ENCODE measurements around the gene RGS14.

The RGS14 gene, protein sequence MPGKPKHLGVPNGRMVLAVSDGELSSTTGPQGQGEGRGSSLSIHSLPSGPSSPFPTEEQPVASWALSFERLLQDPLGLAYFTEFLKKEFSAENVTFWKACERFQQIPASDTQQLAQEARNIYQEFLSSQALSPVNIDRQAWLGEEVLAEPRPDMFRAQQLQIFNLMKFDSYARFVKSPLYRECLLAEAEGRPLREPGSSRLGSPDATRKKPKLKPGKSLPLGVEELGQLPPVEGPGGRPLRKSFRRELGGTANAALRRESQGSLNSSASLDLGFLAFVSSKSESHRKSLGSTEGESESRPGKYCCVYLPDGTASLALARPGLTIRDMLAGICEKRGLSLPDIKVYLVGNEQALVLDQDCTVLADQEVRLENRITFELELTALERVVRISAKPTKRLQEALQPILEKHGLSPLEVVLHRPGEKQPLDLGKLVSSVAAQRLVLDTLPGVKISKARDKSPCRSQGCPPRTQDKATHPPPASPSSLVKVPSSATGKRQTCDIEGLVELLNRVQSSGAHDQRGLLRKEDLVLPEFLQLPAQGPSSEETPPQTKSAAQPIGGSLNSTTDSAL
- 125 reads per million, percentile 86 among the genes with 10 or more reads in this experiment for total RNA-seq

DNA sequence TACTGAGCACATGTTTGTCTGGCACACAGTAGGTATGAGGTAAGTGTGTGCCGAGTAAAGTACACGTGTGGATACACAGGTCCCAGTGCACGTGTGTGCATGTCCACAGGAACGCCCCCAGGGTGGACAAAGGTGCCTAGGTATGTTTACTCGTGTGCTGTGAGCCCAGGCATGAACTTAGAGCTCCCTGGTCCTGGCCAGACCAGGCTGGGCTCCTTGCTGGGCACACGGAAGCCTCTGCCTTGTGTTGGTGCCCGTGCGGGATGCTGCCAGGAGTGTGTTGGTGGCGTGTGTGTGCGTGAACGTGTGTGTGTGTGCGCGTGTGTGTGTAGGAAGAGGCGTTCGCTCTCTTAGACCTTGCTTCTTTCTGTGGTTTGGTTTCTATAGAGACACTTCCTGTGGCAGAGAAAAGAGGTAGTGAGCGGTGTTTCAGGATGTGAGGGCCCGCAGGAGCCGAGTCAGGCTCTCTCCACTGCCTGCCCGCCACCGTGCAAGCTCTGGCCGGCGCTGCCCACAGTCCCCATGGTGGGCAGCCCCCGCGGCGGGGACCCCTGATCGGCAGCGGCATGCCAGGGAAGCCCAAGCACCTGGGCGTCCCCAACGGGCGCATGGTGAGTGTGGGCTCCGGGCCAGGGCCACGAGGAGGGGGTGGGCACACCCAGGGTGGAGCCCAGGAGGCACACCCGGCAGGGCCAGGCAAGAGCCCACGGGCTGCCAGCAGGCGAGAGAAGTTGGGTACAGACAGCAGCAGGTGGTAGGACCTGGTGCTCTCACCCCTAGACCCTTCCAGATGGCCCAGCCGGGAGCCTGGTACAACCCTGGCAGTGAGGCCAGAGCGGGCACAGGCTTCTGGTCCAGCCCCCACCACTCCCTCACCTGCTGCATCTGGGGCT is at the start of gene RGS14:
TSS of gene RGS14 (plus strand) at position 466 of the 893 bp plus-strand sequence. CDS start at position 567, 101 bp downstream.
- DNase-seq = peak; percentile 58

DNA sequence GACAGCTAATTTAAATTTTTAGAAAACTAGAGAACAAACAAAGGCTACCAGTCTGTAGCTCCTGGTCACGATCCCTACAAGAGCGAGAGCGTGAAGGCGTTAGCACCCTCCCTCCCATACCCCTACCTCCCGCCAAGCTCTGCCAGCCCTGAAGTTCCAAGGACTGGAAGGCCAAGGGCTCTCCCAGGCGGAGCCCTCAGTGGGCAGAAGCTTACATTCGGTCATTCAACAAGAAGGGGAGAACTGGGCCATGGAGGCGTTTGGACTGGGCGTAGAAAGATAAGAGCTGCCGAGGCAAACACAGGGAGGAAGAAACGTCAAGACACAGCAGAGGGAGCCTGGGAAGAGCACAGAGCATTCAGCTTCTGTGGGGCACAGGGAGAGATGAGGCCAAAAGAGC is 49.0 kb upstream of the RGS14 start:
- no peak for DNase-seq

DNA sequence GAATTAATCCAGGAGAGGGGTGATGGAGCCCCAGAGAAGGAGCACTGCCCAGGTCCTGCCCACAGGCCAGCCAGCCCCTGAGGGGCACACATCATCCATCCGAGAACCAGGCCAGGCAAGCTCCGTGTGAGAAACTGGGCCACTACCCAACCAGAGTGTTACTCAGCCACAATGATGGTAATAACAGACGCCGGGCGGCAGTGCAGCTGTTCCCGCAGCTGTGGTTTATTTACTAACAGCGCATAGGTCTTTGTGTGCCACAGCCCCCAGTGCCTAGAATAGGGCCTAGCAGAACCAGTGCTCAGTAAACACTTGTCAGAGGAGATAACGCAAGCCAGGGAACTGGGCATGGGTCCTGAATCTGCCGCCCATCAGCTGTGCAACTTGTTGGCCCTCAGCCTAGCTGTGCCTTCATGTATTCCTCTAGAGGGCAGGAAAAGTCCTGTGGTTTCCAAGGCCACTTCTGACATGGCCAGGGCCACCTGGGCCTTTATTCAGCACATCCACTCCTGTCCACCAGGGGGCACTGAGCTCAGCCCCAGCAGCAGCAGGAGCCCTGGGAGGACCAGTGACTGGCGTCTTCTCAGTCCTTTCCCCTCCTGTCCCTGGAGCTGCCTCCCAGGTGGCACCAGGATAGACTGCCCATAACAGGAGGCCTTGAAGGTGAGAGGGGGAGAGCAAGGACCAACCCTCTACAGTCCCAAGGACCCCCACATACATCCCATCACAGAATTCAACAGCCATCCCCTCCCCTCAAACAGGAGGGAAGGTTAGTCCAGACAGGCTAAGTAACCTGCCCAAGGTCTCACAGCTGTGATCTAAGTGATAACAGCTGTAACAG is 48.2 kb upstream of the RGS14 start:
- peak; percentile 60 for DNase-seq

DNA sequence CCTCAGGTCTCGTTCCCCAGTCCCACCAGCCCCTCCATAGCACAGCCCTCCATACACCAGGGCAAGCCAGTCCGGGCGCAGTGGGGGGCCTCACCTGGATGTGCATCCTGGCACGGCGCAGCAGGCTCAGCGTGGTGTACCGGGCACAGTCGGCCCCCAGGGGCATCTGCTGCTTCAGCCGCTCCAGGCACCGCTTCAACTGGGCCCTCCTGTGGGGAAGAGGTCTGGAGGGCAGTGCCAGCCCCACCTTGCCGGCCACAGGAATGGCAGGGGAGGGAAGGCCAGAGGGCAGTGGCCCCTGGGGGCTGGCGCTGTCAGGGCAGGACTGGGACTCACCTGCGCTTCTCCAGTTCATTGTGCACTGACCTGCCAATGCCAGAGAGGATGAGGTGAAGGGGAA is 47.4 kb upstream of the RGS14 start:
- DNase-seq = no peak

DNA sequence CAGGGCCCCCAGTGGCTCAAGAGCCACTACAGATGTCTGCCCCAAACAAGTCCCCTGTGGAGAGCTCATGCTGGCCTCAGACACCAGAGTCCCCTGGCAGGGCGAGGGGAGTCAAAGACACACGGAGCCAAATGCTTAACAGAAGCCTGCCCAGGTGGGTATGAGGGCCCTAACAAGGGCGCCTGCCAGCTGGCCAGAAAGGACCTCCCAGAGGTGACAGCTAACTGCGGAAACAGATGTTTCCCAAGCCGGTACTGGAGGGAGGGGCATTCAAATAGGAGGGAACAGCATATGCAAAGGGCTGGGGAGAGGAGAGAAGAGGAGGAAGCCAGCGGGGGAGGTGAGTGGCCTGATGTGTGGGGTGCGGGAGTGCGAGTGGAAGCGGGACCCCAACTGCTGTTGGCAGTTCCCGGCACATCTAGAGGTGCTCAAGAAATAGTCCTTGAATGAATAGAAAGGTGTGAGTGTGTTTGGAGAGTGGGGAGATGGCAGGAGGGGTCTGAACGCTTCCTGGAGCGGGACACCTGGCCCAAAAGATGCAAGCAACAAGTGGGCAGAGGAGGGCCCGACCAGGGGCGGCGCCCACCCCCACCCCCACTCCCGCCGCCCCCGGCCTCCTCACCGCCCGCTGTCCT is 46.9 kb upstream of the RGS14 start:
- no peak for DNase-seq

DNA sequence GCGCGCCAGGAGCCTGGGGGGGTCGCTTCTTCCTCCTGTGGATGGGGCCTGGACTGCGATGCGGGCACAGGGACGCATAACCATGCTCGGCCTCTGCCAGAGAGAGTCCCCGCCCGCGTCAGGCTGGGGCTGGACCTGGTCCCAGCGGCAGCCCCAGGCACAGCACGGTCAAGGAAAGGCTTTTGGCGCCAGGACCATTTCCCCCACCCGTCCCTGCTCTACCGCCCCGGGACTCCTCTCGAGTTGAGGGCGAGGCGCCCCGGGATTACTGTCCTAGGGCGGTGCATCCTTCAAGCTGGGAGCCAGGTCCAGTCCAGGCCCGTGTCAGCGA is 46.4 kb upstream of the RGS14 start:
- no peak for DNase-seq

DNA sequence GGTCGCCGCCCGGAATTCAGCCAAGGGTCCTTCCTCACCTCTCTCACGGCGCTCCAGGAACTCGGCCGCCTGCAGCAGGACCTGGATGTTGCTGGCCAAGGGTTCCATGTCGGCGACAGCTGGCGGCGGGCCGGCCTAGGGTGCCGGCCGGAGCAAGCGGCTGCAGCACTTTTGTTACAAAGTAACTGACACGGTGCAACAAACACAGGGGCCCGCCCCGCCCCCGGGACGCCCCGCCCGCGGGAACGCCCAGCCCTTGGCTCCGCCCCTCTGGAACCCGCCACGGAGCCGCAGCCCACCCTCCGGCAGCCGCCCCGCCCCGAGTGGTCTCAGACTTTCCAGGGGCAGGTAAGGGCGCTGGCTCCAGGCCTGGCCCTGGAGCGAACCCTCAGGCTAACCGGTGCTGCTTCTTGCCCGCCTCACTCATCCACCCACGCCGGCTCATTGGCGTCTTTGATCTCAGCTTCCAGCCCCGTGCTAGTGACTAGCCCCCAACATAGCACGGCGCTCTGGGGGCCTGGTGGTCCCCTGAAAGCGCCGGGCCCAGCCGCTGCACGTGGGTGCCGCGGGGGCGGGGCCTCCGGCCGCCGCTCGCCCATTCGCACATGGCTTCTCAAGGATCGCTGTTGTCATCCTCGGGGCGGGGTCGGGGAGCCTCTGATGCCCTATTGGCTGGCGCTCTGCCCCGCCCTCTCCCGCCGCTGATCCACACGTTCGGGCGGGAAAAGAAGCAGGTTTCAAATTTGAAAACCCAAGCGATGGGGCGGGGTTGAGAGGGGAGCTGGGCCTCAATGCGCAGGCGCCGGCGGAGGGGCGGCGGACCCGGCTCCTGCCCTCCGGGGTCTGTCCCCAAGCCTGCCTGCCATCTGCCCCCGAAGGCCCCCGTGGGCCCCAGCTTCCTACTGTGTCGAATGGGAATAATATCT is 45.7 kb upstream of the RGS14 start, which contains the start of gene MXD3:
TSS of gene MXD3 (minus strand) at position 176 of the 926 bp plus-strand sequence. CDS start at position 108, 68 bp downstream.
- DNase-seq = peak; percentile 92

DNA sequence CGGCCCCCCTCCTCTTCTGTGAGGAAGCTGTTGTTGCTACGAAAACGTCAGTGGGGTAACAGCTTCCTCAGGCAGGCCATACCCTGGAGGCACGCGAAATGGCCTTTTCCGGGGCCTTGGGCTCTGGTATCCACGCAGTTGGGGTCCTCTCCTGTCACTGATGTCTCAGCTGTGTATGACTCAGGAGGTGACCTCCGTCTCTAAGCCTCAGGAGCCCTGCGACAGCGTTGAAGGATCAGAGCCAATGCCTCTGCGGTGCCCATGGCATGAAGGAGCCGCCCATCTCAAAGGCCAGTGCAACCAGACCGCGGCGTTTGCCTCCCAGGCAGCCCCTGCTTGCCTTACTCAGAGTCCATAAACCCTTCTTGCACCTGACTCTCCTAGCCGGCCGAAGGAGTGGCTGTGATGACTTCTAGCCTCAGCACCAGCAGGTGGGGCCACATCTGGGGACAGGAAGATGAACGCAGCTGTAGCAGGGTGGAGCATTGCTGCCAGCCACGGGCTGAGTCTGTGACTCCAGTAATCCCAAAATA is 45.0 kb upstream of the RGS14 start:
- no peak for DNase-seq

DNA sequence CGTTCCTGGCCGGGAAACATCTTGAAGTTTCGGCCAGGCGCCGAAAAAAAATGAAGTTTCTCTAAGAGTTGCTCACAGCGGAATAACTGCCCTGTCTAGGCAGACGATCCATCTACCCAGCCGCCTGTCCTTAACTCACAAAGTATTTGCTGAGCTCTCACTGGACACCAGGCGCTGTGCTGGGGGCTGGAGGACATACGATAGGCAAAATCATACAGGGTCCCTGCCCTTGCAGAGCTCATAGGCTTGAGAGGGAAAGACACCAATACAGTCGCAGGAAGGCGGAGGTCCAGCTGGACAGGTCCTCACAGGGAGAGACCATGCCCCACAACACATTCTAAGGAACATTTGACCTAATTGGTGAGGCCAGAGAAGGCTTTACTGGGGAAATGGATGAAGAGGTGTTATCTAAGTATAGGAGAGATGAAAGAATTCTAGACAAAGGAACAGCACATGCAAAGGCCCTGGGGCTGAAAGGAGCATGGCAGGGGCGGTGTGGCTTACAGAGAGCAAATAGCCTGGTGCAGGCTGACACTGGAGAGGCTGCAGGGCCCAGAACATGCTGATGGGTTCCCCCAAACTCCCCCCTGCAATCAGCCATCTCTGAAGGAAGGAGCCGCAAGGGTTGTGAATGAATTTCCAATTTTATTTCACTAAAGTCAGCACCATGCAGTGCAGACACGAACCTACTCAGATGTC is 44.0 kb upstream of the RGS14 start:
- no peak for DNase-seq

DNA sequence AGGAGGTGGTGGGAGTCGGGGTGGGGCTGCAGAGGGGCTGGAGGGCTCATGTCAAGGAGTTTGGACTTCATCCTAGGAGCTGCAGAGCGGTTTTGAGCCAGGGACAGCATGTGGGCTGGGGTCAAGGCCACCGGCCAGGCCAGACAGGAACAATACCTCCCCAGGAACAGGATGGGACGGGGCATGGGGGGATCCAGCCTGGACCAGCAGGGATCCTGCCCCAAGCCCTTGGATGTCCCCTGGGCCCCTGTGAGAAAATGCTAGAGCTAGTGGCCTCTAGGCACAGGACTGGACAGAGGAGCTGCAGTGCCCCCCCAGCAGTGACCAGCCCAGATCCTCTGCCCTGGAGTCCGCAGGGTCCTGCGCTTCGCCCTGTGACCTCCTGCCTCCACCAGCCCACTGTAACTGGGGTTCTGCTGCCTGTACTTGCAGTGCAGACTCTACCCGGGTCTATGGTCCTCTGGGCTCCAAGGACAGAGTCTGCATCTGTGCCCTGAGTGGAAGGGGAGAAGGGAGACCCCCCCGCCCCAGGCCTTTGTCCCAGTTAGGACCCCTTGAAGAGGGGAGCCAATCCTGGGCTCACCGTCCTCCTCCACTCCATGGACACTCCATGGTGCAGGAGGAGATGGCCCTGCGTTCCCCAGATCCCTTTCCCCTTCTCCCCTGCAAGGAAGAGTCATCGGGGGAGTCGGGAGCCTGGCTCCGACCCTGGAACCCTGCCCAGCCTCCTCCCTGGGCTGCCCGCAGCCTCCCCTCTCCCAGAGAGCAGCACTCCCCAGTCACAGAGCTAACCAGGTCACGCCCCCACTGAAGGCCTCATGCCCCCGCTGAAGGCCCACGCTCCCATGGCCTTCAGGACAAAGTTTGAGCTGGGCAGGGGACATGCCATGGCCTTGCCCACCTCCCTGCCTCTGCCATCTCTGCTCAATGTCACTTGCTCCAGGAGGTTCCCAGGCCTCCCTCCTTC is 43.1 kb upstream of the RGS14 start:
- DNase-seq = no peak

DNA sequence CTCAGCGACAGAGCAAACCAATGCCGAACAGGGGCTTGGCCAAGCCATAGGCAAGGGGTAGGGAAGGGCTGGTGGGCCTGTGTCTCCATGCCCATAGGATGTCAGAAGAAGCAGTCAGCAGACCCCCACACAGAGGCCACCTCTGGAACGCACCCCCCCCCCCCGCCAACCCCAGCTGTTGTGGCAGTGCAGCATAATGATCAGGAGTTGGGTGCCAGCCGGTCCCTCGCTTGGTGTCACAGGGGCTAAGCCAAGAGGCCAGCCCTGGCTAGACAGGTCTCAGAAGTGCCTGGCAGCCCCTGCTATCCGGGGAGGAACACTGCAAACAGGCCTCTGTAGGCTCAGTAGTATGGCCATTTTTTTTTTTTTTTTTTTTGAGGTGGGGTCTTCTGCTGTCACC is 42.3 kb upstream of the RGS14 start:
- no peak for DNase-seq

DNA sequence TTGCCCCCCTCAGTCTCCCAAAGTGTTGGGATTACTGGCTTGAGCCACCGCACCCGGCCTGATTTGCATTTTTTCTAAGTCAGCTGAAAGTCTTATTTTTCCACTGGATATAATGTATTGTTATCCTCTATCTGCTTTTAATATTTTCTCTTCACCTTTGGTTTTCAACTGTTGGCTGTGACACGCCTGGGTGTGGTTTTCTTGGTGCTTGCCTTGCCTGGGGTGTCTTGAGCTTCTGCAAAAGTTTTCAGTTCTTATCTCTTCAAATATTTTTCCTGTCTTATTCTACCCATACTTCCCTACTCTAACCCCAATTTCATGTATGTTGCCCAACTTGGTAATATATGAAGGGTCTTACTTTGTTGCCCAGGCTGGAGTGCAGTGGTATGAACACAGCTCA is 41.7 kb upstream of the RGS14 start:
- no peak for DNase-seq

DNA sequence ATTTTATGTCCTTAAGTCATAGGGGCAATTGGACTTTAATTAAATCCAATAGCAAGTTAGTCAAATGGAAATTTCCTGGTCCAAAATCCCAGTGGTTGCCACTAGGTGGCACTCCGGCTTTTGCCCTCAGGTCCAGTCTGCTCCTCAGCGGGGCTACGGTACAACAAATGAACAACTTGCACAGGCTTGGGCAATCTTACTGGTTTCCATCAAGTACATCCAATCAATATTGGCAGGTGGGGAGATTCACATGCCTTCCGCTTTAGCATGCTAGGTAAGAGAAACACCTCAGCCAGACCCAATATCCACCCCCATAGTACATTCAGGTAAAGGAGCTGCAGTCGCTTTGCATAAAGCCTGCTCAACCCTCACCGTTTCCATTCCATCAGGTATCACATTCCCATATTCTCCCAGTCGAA is 39.8 kb upstream of the RGS14 start:
- peak; percentile 65 for DNase-seq

DNA sequence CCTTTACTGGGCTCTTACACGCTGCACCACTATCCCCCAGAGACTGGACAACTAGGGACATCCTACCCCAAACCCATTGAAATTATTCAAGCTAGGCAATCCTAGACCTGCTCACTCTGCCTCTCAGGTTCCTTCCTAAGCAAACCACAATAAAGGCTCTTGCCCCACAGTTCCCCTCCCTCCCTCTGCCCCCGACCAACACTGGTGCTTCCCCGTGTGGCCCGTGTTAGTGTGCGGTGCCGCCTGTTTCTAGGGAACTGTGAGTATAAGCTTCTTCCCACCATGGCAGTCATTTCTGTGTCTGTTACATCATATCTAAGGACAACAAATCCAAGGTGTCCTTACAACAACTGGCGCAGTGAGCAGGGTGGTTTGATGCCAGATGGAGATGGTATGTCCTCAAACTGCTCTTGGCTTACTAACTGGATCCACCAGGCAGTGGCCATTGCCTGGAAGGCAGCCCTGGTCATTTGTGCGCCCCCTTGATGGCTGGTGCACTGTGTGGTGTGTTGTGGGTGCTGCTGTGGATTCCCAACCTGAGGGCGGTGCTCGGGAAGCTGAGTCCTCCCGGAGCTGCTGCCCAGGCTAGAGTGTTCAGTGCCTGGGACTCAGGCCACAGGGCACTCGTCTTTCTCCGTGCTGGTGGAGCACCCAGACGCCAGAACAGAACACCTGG is 37.7 kb upstream of the RGS14 start:
- no peak for DNase-seq

DNA sequence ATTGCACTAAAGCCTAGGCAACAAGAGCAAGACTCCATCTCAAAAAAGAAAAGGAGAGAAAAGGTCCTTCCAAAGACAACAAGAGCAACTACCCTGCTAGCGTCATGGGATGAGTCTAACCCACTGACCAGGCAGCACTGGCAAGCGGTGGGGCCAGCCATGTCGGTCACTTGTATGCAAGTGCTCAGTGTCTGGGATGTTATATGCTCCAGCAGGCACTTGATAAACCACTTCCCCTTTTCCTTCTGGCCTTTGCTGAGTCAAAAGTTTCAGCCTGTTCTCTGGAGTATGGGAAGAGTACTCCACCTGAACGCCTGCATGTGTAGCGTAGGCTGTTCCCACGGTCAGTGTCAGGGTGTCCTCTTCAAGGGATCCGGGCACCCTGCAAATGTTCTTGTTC is 36.8 kb upstream of the RGS14 start:
- DNase-seq = no peak

DNA sequence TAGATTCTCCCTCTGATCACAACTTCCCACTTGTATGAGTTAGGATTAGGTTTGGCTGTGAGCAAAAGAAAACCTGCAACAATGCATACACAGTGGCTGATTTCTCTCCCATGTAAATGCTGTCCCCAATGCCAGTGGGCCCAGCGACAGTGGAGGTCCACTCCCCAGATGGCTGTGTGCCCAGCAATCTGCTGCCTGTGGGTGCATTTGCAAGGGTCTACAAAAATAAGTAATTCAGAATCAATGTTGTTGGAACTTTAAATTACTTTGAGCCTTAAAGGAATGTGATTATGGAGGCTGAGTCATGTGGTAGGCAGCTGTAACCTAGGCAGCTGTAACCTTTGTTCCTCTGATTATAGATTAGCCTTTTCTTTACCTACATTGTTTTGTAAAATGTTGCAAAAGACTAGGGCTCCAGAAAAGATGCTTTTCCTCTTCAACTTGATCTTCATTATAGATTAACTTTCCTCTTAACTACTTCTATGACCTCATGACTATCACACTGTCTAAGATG is 31.8 kb upstream of the RGS14 start:
- no peak for DNase-seq
